Parathyroid adenoma (tissue), 2 donors: ENCODE measurements around the gene SLC41A3.

Source experiments
- H2AFZ ChIP-seq: fragments of 300-600 bp; sonication (generic); one replicate; pipeline ENCODE4 v1.7.0; 2017; ENCODE audit warnings: antibody characterized with exemption, mild to moderate bottlenecking
- H3K27ac ChIP-seq: fragments of 300-600 bp; sonication (generic); one replicate; pipeline ENCODE4 v1.7.0; 2017
- H3K27me3 ChIP-seq: fragments of 300-600 bp; sonication (generic); one replicate; pipeline ENCODE4 v1.7.0; 2017; ENCODE audit warnings: low read length; ENCODE audit not compliant: control insufficient read depth, insufficient read depth
- H3K36me3 ChIP-seq: fragments of 300-600 bp; sonication (generic); one replicate; pipeline ENCODE4 v1.7.0; 2017; ENCODE audit warnings: low read length; ENCODE audit not compliant: control insufficient read depth, insufficient read depth
- H3K4me1 ChIP-seq: fragments of 300-600 bp; sonication (generic); one replicate; pipeline ENCODE4 v1.7.0; 2017; ENCODE audit warnings: control low read depth
- H3K4me2 ChIP-seq: fragments of 300-600 bp; sonication (generic); one replicate; pipeline ENCODE4 v1.7.0; 2017; ENCODE audit warnings: low read length
- H3K4me3 ChIP-seq: fragments of 300-600 bp; sonication (generic); one replicate; pipeline ENCODE4 v1.7.0; 2017; ENCODE audit warnings: low read depth, low read length
- H3K79me2 ChIP-seq: fragments of 300-600 bp; sonication (generic); one replicate; pipeline ENCODE4 v1.7.0; 2017; ENCODE audit warnings: control low read depth
- H3K9ac ChIP-seq: fragments of 300-600 bp; sonication (generic); one replicate; pipeline ENCODE4 v1.7.0; 2017; ENCODE audit warnings: mild to moderate bottlenecking
- H3K9me3 ChIP-seq: fragments of 300-600 bp; sonication (generic); one replicate; pipeline ENCODE4 v1.7.0; 2017; ENCODE audit warnings: low read length; ENCODE audit not compliant: control insufficient read depth
- CTCF ChIP-seq: fragments of 300-600 bp; sonication (generic); IDR thresholded peaks from one replicate; pipeline ENCODE4 v1.7.0; 2017; ENCODE audit warnings: antibody characterized with exemption, mild to moderate bottlenecking
- donor health status: primary hyperparathyroidism.

Gene SLC41A3

GRCh38 chr3:126056088-126056487, 27.8 kb downstream of the SLC41A3 start:
- H3K27ac ChIP-seq: no peak overlapping the region

GRCh38 chr3:126054870-126055269, 29.1 kb downstream of the SLC41A3 start:
- no peak overlapping the region for H3K4me2 ChIP-seq
- H3K9ac ChIP-seq: no peak overlapping the region
- no peaks in the 10 kb centered on the region for H3K79me2 ChIP-seq
- no peak overlapping the region for H3K4me3 ChIP-seq
- H3K27ac ChIP-seq: no peak overlapping the region
- H3K27me3 ChIP-seq: no peaks in the 10 kb centered on the region
- H3K4me1 ChIP-seq: no peaks in the 10 kb centered on the region
- H3K36me3 ChIP-seq: no peaks in the 10 kb centered on the region
- no peaks in the 10 kb centered on the region for H3K9me3 ChIP-seq
- TF ChIP-seq CTCF: no peak
- no peak overlapping the region for H2AFZ ChIP-seq

More at GRCh38 chr3:126056088-126056487, 27.8 kb downstream of the SLC41A3 start:
- TF ChIP-seq CTCF: no peak
- H3K27me3 ChIP-seq: no peaks in the 10 kb centered on the region
- H2AFZ ChIP-seq: no peak overlapping the region
- H3K4me2 ChIP-seq: no peak overlapping the region
- H3K9ac ChIP-seq: no peak overlapping the region
- no peaks in the 10 kb centered on the region for H3K9me3 ChIP-seq
- H3K79me2 ChIP-seq: no peaks in the 10 kb centered on the region
- H3K36me3 ChIP-seq: no peaks in the 10 kb centered on the region
- H3K4me3 ChIP-seq: no peak overlapping the region
- no peaks in the 10 kb centered on the region for H3K4me1 ChIP-seq

GRCh38 chr3:126053949-126054569, 29.9 kb downstream of the SLC41A3 start:
- Histone ChIP-seq H3K4me1 (no peaks in the 10 kb centered on the region), H2AFZ (no peak overlapping the region), H3K27ac (no peak overlapping the region), H3K79me2 (no peaks in the 10 kb centered on the region), H3K4me3 (no peak overlapping the region), H3K4me2 (no peak overlapping the region), H3K27me3 (no peaks in the 10 kb centered on the region), H3K9ac (no peak overlapping the region), H3K9me3 (no peaks in the 10 kb centered on the region), H3K36me3 (no peaks in the 10 kb centered on the region)
- no peak for TF ChIP-seq CTCF

GRCh38 chr3:126053513-126053912, 30.4 kb downstream of the SLC41A3 start:
- Histone ChIP-seq H3K36me3 (no peaks in the 10 kb centered on the region), H3K4me1 (no peaks in the 10 kb centered on the region), H3K27ac (no peak overlapping the region), H3K79me2 (no peaks in the 10 kb centered on the region), H3K4me2 (no peak overlapping the region), H3K9me3 (no peaks in the 10 kb centered on the region), H3K9ac (no peak overlapping the region), H3K27me3 (no peaks in the 10 kb centered on the region), H3K4me3 (no peak overlapping the region), H2AFZ (no peak overlapping the region)
- no peak for TF ChIP-seq CTCF
